HG03175 (cell line): ENCODE data around the gene AFF3.
"Not testable (repeated sequence)": the region's sequence is repeated elsewhere in the genome, so short reads cannot be mapped to it uniquely, and the experiment has no call there.

Experiments
- ATAC-seq: cut with Tn5 transposase; IDR thresholded peaks from one replicate; pipeline ENCODE4 v1.9.1; 2021; ENCODE audit warnings: mild to moderate bottlenecking, moderate library complexity; ENCODE audit not compliant: unreplicated experiment

AFF3 gene

DNA sequence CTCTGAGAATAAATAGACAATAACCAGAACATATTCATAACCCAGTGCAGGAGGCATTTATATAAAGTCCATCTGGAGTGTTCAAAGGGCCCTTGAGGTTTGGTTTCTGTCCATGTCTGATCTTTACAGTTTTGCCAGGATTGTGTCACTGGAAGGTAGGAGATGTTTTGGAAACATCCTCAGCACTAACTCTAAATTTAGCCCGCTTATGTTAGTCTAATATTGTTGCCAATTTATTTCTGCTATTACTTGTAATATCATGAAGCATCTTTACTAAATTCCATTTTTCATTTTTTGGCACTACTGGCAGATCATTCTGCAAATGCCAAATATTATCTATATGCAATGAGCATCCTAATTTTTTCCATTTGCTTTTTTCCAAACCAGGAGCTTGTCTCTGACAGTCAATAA is 630.2 kb downstream of the AFF3 start:
- no peak for ATAC-seq

- ATAC-seq, result no peak
These were observed 633.0 kb downstream of the AFF3 start for GRCh38 chr2:99509387-99509786.

DNA sequence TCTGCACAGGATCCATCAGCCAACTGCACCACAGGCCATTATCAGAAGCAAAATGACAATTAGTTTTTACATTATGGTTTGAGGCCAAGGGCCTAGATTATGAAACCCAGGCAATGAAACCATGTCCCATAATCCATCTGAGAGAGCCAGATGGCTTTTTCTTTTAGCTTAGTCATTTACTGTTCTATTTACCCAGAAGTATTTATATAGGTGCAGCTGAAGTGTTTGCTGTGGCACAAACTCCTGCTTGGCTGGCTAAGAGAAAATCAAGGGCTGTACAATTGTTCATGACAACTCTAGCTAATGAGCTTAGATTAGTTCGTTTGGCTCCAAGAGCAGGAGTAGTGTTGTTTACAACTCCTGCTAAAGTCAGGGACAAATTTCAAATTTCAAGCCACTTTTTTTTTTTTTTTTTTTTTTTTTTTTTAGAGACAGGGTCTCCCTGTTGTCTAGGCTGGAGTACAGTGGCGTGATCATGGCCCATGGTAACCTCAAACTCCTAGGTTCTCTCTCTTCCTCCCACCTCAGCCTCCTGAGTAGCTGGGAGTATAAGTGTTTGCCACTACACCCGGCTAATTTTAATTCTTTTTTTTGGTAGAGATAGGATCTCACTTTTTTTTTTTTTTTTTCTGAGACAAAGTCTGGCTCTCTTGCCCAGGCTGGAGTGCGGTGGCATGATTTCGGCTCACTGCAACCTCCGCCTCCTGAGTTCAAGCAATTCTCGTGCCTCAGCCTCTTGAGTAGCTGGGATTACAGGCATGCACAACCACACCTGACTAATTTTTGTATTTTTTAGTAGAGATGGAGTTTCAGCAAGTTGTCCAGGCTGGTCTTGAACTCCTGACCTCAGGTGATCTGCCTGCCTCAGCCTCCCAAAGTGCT is 634.2 kb downstream of the AFF3 start:
- no peak for ATAC-seq

DNA sequence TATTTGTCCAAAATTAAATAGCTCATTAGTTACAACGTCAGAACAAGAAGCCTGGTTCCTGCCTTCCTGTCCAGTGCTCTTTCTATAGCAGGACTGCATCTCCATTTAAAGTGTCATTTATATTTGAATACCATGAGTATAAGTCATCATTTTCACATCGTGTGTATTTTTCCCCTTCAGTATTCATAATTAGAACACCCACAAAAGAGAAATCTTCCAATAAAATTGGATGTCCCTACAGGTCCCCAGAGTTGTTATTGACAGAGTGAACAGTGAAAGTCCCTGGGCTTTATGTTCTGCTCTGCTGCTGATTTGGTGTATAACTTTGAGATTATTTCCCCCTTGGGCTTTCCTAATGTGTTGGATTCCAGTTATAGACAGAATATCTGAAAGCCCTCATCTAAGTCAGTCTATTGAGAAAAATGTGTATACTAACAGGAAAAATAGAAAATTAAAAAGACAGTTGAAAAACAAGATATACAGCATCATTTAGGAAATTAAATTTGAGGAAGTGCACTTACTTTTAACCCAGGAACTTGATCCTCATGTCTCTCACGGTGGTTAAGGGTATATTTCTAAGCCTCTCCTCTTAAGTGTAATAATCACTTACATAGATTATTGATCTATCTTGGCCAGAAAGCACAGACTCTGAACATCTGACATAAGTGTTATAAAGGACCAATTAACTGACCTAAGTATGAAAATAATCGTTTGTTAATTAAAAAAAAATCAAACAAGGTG is 637.4 kb downstream of the AFF3 start:
- no peak for ATAC-seq

DNA sequence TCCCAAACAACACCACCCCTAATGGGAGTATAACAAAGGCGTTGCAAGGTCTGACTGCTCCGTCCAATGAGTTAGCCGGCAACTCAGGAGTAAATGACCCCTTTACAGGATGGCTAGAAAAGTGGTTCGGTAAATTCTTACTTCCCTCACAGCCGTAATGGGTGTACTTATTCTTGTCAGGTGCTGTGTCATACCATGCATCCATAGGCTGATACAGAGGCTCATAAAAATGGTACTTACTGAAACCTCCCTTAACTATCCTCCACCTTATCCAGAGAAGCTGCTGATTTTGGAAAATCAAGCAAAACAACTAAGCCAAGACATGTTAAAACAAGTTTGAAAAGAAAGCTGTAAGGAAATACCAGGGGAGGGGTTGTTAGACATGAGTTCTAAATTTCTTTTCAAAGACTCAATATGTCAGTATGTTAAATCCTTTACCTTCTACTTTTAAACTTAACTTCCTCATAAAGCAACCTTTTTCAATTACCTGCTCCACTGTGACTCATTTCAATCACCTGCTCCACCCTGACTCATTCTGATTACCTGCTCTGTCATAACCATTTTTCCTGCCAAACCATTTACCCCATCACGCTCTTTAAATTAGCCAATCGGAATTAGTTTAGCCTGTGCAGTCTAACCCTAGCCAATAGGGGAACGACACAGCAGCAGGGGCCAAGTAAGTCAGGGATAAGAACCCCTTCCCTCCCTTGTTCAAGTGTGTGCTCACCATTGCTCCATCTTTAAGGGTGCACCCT is 638.6 kb downstream of the AFF3 start:
- ATAC-seq, result not testable (repeated sequence)

GRCh38 chr2:99496021-99496420 is 646.4 kb downstream of the AFF3 start:
- ATAC-seq, result no peak
